ENCODE results near the gene CNTF. TPM values are rescaled to one million over a fixed set of nuclear protein-coding genes. Genes with fewer than 3 reads are reported as not detected.

Gene CNTF
- total and polyA plus RNA-seq, 12 donors, result 0.16 to 3.0 (median 0.84) TPM

DNA sequence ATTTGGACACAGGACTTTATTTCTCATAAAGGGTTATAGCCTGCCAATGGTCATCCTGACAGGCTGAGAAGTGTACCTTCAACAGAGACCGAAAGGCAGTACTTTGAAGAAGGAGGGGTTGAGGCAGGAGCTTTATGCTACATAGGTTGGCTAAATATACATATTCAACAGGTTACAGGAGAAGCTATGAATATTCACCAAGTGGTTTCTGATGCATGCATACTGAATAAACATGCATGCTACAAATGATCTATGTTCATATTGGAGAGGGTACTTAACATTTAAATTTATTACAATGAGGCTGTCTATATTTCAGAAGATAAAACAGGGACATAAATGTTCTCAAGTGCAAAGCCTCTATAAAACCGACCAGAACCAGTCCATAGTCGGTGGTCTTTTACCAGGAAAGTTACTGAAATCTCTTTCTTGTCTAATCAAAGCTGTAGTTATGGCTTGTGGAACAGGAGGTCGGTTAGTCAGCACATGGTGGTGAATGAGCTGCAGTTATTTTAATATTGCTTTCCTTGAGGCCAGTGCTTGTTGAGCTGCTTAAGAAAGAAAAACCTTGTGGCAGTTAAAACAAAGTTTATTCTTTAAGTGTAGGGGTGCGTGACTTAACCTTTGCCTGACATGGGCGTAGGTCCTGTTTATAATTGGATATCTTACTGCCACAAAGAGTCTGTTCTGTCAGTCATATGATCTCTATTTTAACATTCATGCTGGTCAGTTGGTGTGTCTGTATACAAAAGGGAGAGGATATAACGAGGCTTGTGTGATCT lies 19.5 kb downstream of the CNTF start:
- Histone ChIP-seq H3K4me1 (replicated peaks in 1 of 2) (peaks cover 9 to 20% of the 10 kb centered on the region in 2 donors), H3K27ac (no peak overlapping the region), H3K9me3 (replicated peaks in 1 of 3) (no peaks in the 10 kb centered on the region), H3K27me3 (no peaks in the 10 kb centered on the region), H3K36me3 (replicated peaks in 1 of 2) (no peaks in the 10 kb centered on the region), H3K4me3 (no peak overlapping the region)
- intact Hi-C loops (cut with DNase I), result no loop called here
- TF ChIP-seq, protein P1, sequence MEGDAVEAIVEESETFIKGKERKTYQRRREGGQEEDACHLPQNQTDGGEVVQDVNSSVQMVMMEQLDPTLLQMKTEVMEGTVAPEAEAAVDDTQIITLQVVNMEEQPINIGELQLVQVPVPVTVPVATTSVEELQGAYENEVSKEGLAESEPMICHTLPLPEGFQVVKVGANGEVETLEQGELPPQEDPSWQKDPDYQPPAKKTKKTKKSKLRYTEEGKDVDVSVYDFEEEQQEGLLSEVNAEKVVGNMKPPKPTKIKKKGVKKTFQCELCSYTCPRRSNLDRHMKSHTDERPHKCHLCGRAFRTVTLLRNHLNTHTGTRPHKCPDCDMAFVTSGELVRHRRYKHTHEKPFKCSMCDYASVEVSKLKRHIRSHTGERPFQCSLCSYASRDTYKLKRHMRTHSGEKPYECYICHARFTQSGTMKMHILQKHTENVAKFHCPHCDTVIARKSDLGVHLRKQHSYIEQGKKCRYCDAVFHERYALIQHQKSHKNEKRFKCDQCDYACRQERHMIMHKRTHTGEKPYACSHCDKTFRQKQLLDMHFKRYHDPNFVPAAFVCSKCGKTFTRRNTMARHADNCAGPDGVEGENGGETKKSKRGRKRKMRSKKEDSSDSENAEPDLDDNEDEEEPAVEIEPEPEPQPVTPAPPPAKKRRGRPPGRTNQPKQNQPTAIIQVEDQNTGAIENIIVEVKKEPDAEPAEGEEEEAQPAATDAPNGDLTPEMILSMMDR (IDR thresholded peaks at IDR 0.05), result no peak
- TF ChIP-seq POLR2A (IDR thresholded peaks at IDR 0.05), result no peak
- no peak for DNase-seq
- WGBS, 4 donors, result 76 to 84% (median 83%) methylated on average over 7 of the region's 7 CpGs

DNA sequence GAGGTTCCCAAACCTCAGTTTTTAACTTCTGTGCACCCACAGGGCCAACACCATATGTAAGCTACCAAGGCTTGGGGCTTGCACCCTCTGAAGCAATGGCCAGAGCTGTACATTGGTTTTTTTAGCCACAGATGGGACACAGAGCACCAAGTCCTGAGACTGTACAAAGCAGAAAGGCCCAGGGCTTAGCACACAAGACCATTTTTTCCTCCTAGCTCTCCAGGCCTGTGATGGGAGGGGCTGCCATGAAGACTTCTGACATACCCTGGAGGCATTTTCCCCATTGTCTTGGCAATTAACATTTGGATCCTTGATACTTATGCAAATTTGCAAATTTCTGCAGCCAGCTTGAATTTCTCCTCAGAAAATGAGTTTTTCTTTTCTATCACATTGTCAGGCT lies 23.4 kb downstream of the CNTF start:
- intact Hi-C loops (cut with DNase I), result no loop called here
- Histone ChIP-seq H3K9me3 (replicated peaks in 1 of 3) (no peaks in the 10 kb centered on the region), H3K4me3 (no peak overlapping the region), H3K4me1 (replicated peaks in 1 of 2) (peaks cover 5 to 7% of the 10 kb centered on the region in 2 donors), H3K27ac (no peak overlapping the region), H3K27me3 (no peaks in the 10 kb centered on the region), H3K36me3 (replicated peaks in 1 of 2) (no peaks in the 10 kb centered on the region)
- no peak for DNase-seq
- TF ChIP-seq, protein P1 (IDR thresholded peaks at IDR 0.05), result no peak

DNA sequence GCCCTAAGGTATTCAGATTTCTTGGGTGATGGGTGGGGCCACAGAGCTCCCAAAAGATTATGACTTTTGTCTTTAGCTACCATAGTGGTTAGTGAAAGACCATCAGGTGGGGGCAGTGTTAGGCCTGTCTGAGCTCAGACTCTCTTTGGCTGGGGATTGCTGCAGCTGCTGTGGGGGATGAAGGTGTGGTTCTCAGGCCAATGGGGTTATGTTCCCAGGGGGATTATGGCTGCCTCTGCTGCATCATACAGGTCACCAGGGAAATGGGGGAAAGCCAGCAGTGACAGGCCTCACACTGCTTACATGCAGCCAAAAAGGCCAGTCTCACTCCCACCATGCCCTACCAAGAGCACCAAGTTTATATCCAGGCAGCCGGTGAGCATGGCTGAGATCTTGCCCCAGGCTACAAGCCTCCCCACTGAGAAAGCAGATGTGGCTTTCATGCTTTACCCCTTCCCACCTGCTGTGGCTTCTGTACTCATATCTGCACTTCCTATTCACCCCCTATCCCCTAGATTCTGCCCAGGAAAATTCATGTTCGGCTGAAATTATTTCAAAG lies 24.8 kb downstream of the CNTF start:
- intact Hi-C loops (cut with DNase I), result no loop called here
- no peak overlapping the region for H3K27ac ChIP-seq
- no peaks in the 10 kb centered on the region for H3K27me3 ChIP-seq
- H3K4me1 ChIP-seq (replicated peaks in 1 of 2), result no peaks in the 10 kb centered on the region
- no peaks in the 10 kb centered on the region for H3K36me3 ChIP-seq (replicated peaks in 1 of 2)
- no peaks in the 10 kb centered on the region for H3K9me3 ChIP-seq (replicated peaks in 1 of 3)
- no peak overlapping the region for H3K4me3 ChIP-seq
- TF ChIP-seq, protein P1 (IDR thresholded peaks at IDR 0.05), result no peak
- TF ChIP-seq POLR2A (IDR thresholded peaks at IDR 0.05), result no peak
- 73 to 86% (median 77%) methylated on average over 1 to 2 of the region's 2 CpGs for WGBS, 4 donors
- DNase-seq, result no peak

DNA sequence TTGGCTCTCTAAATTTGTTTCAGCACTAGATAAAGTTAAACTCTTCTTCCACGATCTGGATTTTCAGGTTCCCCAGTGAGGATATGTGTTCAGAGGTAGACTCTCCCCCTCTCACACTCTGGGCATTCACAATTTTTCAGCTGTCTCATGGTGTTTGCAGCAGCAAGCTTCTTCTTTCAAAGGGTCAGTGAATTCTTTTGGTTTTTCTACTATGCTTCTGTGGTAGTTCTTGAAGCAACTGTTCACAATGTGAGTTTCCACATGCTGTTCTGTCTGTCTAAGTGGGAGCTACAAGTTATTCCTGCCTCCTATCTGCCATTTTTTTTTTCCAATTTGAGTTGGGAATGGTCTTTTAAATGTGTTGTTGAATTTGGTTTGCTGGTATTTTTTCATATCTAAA lies 25.4 kb downstream of the CNTF start:
- 65 to 81% (median 79%) methylated on average over 1 of the region's 1 CpG for WGBS, 4 donors
- TF ChIP-seq POLR2A (IDR thresholded peaks at IDR 0.05), result no peak
- TF ChIP-seq, protein P1 (IDR thresholded peaks at IDR 0.05), result no peak
- Histone ChIP-seq H3K27ac (no peak overlapping the region), H3K9me3 (replicated peaks in 1 of 3) (no peaks in the 10 kb centered on the region), H3K27me3 (no peaks in the 10 kb centered on the region), H3K36me3 (replicated peaks in 1 of 2) (no peaks in the 10 kb centered on the region), H3K4me1 (replicated peaks in 1 of 2) (no peaks in the 10 kb centered on the region), H3K4me3 (no peak overlapping the region)
- no peak for DNase-seq
- intact Hi-C loops (cut with DNase I), result no loop called here
